B cell (primary cell): Measurements from ENCODE around the gene NOVA1. TPM values are rescaled to one million over a fixed set of nuclear protein-coding genes. Genes with fewer than 3 reads are reported as not detected.

ENCODE experiments used
- ATAC-seq: fragments of 200-7000 bp; cut with Tn5 transposase; one replicate; pipeline ENCODE4 v1.10.0; 2021; ENCODE audit warnings: low read depth, mild to moderate bottlenecking, moderate number of reproducible peaks, moderate library complexity
- CTCF ChIA-PET: fragments of 350-600 bp; sonication (Branson Sonifier 250); formaldehyde crosslinking; loops from one replicate; lab custom pipeline; 2021; ENCODE audit warnings: antibody characterized with exemption, inconsistent platforms; lab: Charles Lee
- POLR2A ChIA-PET: fragments of 350-600 bp; sonication (Branson Sonifier 250); formaldehyde crosslinking; loops from one replicate; lab custom pipeline; 2021; ENCODE audit warnings: antibody characterized with exemption; lab: Charles Lee
- DNase-seq: peaks from one replicate; pipeline ENCODE4 v3.0.0; 2013
- H2AFZ ChIP-seq: 2 replicates; pipeline ENCODE4 v1.6.1; 2012; ENCODE audit warnings: mild to moderate bottlenecking, low read depth, low read length; ENCODE audit not compliant: insufficient read depth, poor library complexity, severe bottlenecking
- H3K27ac ChIP-seq, 2 donors: 1 replicate in 1 of 2; 2 replicates in 1 of 2; pipeline ENCODE4 v1.5.1; 2012 to 2013; ENCODE audit warnings: low read length in 2 of 2, mild to moderate bottlenecking in 2 of 2, moderate library complexity in 1 of 2
- H3K27me3 ChIP-seq, 4 experiments: fragments of 200-600 bp in 1 of 4; sonication (generic) in 1 of 4; replicated peaks in 1 of 4; 1 replicate in 2 of 4; 2 replicates in 2 of 4; pipeline versions ENCODE4 v1.6.1 to v1.7.0; 2013 to 2016; ENCODE audit warnings: low read length in 3 of 4, mild to moderate bottlenecking in 2 of 4, mixed read lengths in 1 of 4, moderate library complexity in 1 of 4; ENCODE audit not compliant: insufficient read depth in 4 of 4, control insufficient read depth in 3 of 4; ENCODE audit errors: control extremely low read depth in 1 of 4
- H3K36me3 ChIP-seq, 2 experiments: replicated peaks in 1 of 2; 1 replicate in 1 of 2; 2 replicates in 1 of 2; pipeline versions ENCODE4 v1.6.1 to v1.7.1; 2013; ENCODE audit warnings: low read length in 1 of 2; ENCODE audit not compliant: insufficient read depth in 2 of 2, control insufficient read depth in 1 of 2; ENCODE audit errors: control extremely low read depth in 1 of 2, extremely low read depth in 1 of 2
- H3K4me1 ChIP-seq, 2 donors: fragments of 200-600 bp in 1 of 2; sonication (generic) in 1 of 2; 1 replicate in 1 of 2; 2 replicates in 1 of 2; pipeline versions ENCODE4 v1.5.1 to v1.6.1; 2013 to 2017; ENCODE audit warnings: low read length in 2 of 2; ENCODE audit not compliant: control insufficient read depth in 2 of 2, insufficient read depth in 2 of 2
- H3K4me2 ChIP-seq: replicated peaks from 2 replicates; pipeline ENCODE3; 2012; ENCODE audit warnings: mild to moderate bottlenecking, low read depth, low read length; ENCODE audit not compliant: poor library complexity, severe bottlenecking
- H3K4me3 ChIP-seq, 5 experiments: fragments of 200-600 bp in 1 of 5; sonication (generic) in 1 of 5; 1 replicate in 3 of 5; 2 replicates in 2 of 5; pipeline versions ENCODE4 v1.5.1 to v1.7.0; 2011 to 2016; ENCODE audit warnings: low read length in 4 of 5, mild to moderate bottlenecking in 4 of 5, low read depth in 2 of 5, control low read depth in 1 of 5, moderate library complexity in 1 of 5; ENCODE audit not compliant: insufficient read depth in 1 of 5; ENCODE audit errors: control extremely low read depth in 1 of 5, extremely low read depth in 1 of 5
- H3K79me2 ChIP-seq: fragments of 200-600 bp; sonication (generic); one replicate; pipeline ENCODE4 v1.6.0; 2016; ENCODE audit warnings: low read length; ENCODE audit not compliant: control insufficient read depth, insufficient read depth
- H3K9ac ChIP-seq: fragments of 200-600 bp; sonication (generic); 2 replicates; pipeline ENCODE4 v1.6.1; 2017; ENCODE audit warnings: mild to moderate bottlenecking, low read length, moderate library complexity
- H3K9me3 ChIP-seq, 3 donors: one replicate each; pipeline versions ENCODE4 v1.6.1 to v1.7.1; 2013; ENCODE audit warnings: low read length in 2 of 3; ENCODE audit not compliant: control insufficient read depth in 2 of 3, insufficient read depth in 1 of 3; ENCODE audit errors: control extremely low read depth in 1 of 3
- H4K20me1 ChIP-seq: 2 replicates; pipeline ENCODE4 v1.6.0; 2012; ENCODE audit warnings: mild to moderate bottlenecking, low read length; ENCODE audit not compliant: insufficient read depth, control insufficient read depth, poor library complexity, severe bottlenecking
- H3K27ac Mint-ChIP-seq: one replicate; pipeline ENCODE4 v1.8.0; 2021; ENCODE audit warnings: mixed read lengths
- H3K27me3 Mint-ChIP-seq: one replicate; pipeline ENCODE4 v1.8.0; 2021; ENCODE audit warnings: mixed read lengths
- H3K4me1 Mint-ChIP-seq: one replicate; pipeline ENCODE4 v1.8.0; 2021; ENCODE audit warnings: mixed read lengths
- H3K4me3 Mint-ChIP-seq: one replicate; pipeline ENCODE4 v1.8.0; 2021; ENCODE audit warnings: mixed read lengths
- H3K9me3 Mint-ChIP-seq: one replicate; pipeline ENCODE4 v1.8.0; 2022; ENCODE audit warnings: mixed read lengths; ENCODE audit not compliant: insufficient read depth
- CTCF ChIP-seq: fragments of 200-600 bp; IDR thresholded peaks from one replicate; pipeline ENCODE4 v1.8.0; 2022; ENCODE audit warnings: antibody characterized with exemption, mild to moderate bottlenecking
- EZH2 ChIP-seq: IDR thresholded peaks from 2 replicates; pipeline ENCODE4 v1.6.1; 2012; ENCODE audit warnings: borderline replicate concordance, low read depth, mild to moderate bottlenecking, moderate library complexity, low read length; ENCODE audit not compliant: insufficient read depth, poor library complexity, severe bottlenecking
- WGBS: methylation state at CpG from one replicate; pipeline ENCODE4 v1.1.5; 2013; ENCODE audit warnings: missing lambda C conversion rate; ENCODE audit not compliant: insufficient coverage; 5-methylcytosine and 5-hydroxymethylcytosine counted together
- intact Hi-C: fragments of 100-400 bp; cut with micrococcal nuclease; formaldehyde crosslinking; loops from one replicate; pipeline ENCODE4 v1.10.0; 2022
- polyA plus RNA-seq: library from polyadenylated mRNA; depleted of rRNA; stranded (reverse); fragments of >200 nt; gene quantifications from 2 replicates; pipeline ENCODE4 v1.2.3, GENCODE V29; 2012
- total RNA-seq, 2 donors: library from RNA; stranded (reverse); fragments of 120-200 nt in 1 of 2; gene quantifications; 1 replicate in 1 of 2; 2 replicates in 1 of 2; pipeline versions ENCODE4 v1.2.3 to v1.2.4, GENCODE V29; 2013 to 2022

NOVA1 gene
- total and polyA plus RNA-seq, 2 donors (not counting 1 experiment from before 2014, with no cell fraction given) = not detected

- Histone ChIP-seq H3K79me2 (no peaks in the 10 kb centered on the region), H2AFZ (no peak overlapping the region), H3K4me2 (no peak overlapping the region), H3K27ac (no peak overlapping the region), H3K4me1 (no peaks in the 10 kb centered on the region), H3K36me3 (no peaks in the 10 kb centered on the region), H3K27me3 (no peaks in the 10 kb centered on the region), H3K9me3 (peaks cover 0 to 6% (median 0%) of the 10 kb centered on the region in 3 donors), H3K4me3 (no peak overlapping the region), H3K9ac (no peak overlapping the region), H4K20me1 (no peaks in the 10 kb centered on the region)
- TF ChIP-seq EZH2 (no peak), CTCF (no peak)
- whole genome bisulfite sequencing = no CpG with 5 or more reads among the region's 1 CpG
- CTCF ChIA-PET = no interaction called here
- intact Hi-C loops = no loop called here
- Mint-ChIP-seq H3K9me3 (peaks cover 3% of the 10 kb centered on the region), H3K4me1 (no peaks in the 10 kb centered on the region), H3K4me3 (no peak overlapping the region), H3K27ac (no peak overlapping the region), H3K27me3 (no peaks in the 10 kb centered on the region)
- DNase-seq (no peak), ATAC-seq (no peak)
- POLR2A ChIA-PET = no interaction called here
Measured at GRCh38 chr14:26466862-26467261, 131.0 kb downstream of the NOVA1 start.

DNA sequence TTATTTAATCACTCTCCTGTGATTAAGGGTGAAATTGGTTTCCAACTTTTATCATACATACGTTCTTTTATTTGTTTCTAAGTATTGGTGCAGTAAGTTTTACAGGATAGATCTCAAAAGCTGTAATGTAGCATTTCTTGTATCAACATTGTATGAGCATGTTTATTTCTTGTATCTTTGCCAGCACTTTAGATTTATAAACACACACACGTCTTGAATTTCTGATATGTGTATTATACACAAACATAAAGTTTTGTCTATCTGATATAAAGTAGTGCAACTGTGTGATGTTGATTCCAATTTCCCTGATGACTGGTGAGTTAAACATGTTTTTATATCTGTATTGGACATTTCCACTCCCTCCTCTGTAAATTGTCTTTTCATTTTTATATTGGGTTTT, 134.7 kb downstream of the NOVA1 start:
- no peak overlapping the region for H3K9ac ChIP-seq
- intact Hi-C loops = no loop called here

More for the DNA sequence above, 134.7 kb downstream of the NOVA1 start:
- peaks cover 3% of the 10 kb centered on the region for H3K9me3 Mint-ChIP-seq
- no peak for TF ChIP-seq CTCF
- TF ChIP-seq EZH2 = no peak
- Histone ChIP-seq H2AFZ (no peak overlapping the region), H3K27me3 (no peaks in the 10 kb centered on the region), H3K9me3 (peaks cover 0 to 4% (median 0%) of the 10 kb centered on the region in 3 donors), H3K4me3 (no peak overlapping the region), H4K20me1 (no peaks in the 10 kb centered on the region), H3K4me2 (no peak overlapping the region), H3K36me3 (no peaks in the 10 kb centered on the region), H3K27ac (no peak overlapping the region), H3K79me2 (no peaks in the 10 kb centered on the region), H3K4me1 (no peaks in the 10 kb centered on the region)
- no peak overlapping the region for H3K4me3 Mint-ChIP-seq
- WGBS = no CpG with 5 or more reads among the region's 2 CpGs
- ChIA-PET POLR2A (no interaction called here), CTCF (no interaction called here)
- H3K4me1 Mint-ChIP-seq = no peaks in the 10 kb centered on the region
- H3K27ac Mint-ChIP-seq = no peak overlapping the region
- ATAC-seq (no peak), DNase-seq (no peak)
- no peaks in the 10 kb centered on the region for H3K27me3 Mint-ChIP-seq
